H1 (cell line): Measurements from ENCODE around the gene FLVCR1. TPM values are rescaled to one million over a fixed set of nuclear protein-coding genes. Genes with fewer than 3 reads are reported as not detected.

ENCODE experiments used
- CHD7 ChIP-seq: fragments of 300-600 bp; sonication (generic); IDR thresholded peaks from 2 replicates; pipeline ENCODE4 v1.7.1; 2012; ENCODE audit warnings: low read length, moderate library complexity, mild to moderate bottlenecking, inconsistent platforms; ENCODE audit not compliant: insufficient replicate concordance
- polyA plus RNA-seq, 7 experiments: library from polyadenylated mRNA; depleted of rRNA in 3 of 7; stranded (reverse) in 5 of 7; unstranded in 2 of 7; fragments of >200 nt in 5 of 7; fragments of 200-250 nt in 2 of 7; gene quantifications; 1 replicate in 5 of 7; 2 replicates in 1 of 7; 4 replicates in 1 of 7; pipeline versions ENCODE4 v1.2.1 to v1.2.3, GENCODE V29; 2011 to 2013; ENCODE audit warnings: missing spikeins in 2 of 7, mixed read lengths in 2 of 7
- total RNA-seq: library from RNA; stranded (reverse); fragmentation: NEBNext Ultra II Directional; extraction: Animal tissue kit (Norgen Biotek cat#: 25700); gene quantifications from 2 replicates; pipeline ENCODE4 v1.2.1, GENCODE V29; 2021

FLVCR1 gene
- total and polyA plus RNA-seq, 2 of the 8 experiments (the other 6 are each of a cell fraction or from before 2014, with no cell fraction given): 31.8 to 75.7 TPM

GRCh38 chr1:212922016-212922415 lies 63.9 kb downstream of the FLVCR1 start (continued):
- no peak for TF ChIP-seq CHD7
